ENCODE data around the gene ULK2. TPM values are rescaled to one million over a fixed set of nuclear protein-coding genes. Genes with fewer than 3 reads are reported as not detected.
A peak's percentile ranks its signal among the peaks of the same experiment; 100 is the strongest.

ULK2 gene
- total RNA-seq, 4 donors from 2014 or later: 7.4 to 20.4 (median 14.2) TPM

GRCh38 chr17:19752216-19753050 is 115.3 kb downstream of the ULK2 start:
- ATAC-seq (peak; percentile 28 to 32), DNase-seq (no peak)
- TF ChIP-seq POLR2A (IDR thresholded peaks at IDR 0.05): no peak
- TF ChIP-seq CTCF (IDR thresholded peaks at IDR 0.05 in 4 of 5, conservative IDR thresholded peaks at IDR 0.05 in 1 of 5): no peak
- H3K27me3 ChIP-seq: no peaks in the 10 kb centered on the region
- intact Hi-C loops (cut with DNase I; ENCODE audit: low total_unique reads): loop anchor here (1.0 to 5.0 kb wide), 6 partner anchors 28 to 390 kb away; partner anchors contain the start of genes ALDH3A2, B9D1 and SLC47A1
- no peaks in the 10 kb centered on the region for H3K9me3 ChIP-seq
- H3K4me3 ChIP-seq: no peak overlapping the region
- no peaks in the 10 kb centered on the region for H3K36me3 ChIP-seq
- peaks cover 17 to 33% of the 10 kb centered on the region in 2 donors for H3K4me1 ChIP-seq
- H3K27ac ChIP-seq: peak overlapping the region; percentile 83 to 94 (median 92)
- in situ Hi-C loops (cut with MboI; ENCODE audit: low sequenced_read_pairs in 4 of 4): loop anchor here in 3 of 4 donors (25.0 kb wide), 1 partner anchor 390 kb away; the partner anchor contains the start of gene B9D1 (in 3 of the 3)

DNA sequence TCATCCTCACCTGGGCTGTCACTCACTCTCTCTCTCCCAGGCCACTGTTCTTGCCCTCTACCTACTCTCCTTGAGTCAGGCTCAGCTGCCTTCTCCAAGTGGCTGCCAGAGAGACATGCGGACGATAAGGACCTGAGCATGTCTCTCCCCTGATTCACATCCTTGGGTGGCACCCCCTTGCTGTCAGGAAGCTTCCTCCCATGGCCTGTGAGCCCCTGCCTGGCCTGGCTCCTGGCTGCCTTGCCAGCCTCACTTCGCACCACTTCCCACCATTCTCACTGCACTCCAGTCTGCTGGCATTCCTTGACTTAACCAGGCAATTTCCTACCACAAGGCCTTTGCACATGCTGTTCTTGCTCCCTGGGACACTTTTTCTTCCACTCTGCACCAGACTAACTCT is 116.9 kb downstream of the ULK2 start:
- H3K27ac ChIP-seq: peak overlapping the region in 3 of 4 donors; percentile 34 to 90 (median 64)
- H3K36me3 ChIP-seq: no peaks in the 10 kb centered on the region
- DNase-seq (no peak), ATAC-seq (no peak)
- in situ Hi-C loops (cut with MboI; ENCODE audit: low sequenced_read_pairs in 4 of 4) (loop anchor here in 3 of 4 donors (25.0 kb wide), 1 partner anchor 389 kb away; the partner anchor contains the start of gene B9D1 (in 3 of the 3)), intact Hi-C loops (cut with DNase I; ENCODE audit: low total_unique reads) (loop anchor here (5.0 kb wide), 4 partner anchors 79 to 389 kb away; partner anchors contain the start of genes B9D1 and SLC47A1)
- H3K27me3 ChIP-seq: no peaks in the 10 kb centered on the region
- no peak overlapping the region for H3K4me3 ChIP-seq
- peaks cover 17 to 33% of the 10 kb centered on the region in 2 donors for H3K4me1 ChIP-seq
- no peaks in the 10 kb centered on the region for H3K9me3 ChIP-seq
- TF ChIP-seq POLR2A (IDR thresholded peaks at IDR 0.05): no peak
- no peak for TF ChIP-seq CTCF (IDR thresholded peaks at IDR 0.05 in 4 of 5, conservative IDR thresholded peaks at IDR 0.05 in 1 of 5)

DNA sequence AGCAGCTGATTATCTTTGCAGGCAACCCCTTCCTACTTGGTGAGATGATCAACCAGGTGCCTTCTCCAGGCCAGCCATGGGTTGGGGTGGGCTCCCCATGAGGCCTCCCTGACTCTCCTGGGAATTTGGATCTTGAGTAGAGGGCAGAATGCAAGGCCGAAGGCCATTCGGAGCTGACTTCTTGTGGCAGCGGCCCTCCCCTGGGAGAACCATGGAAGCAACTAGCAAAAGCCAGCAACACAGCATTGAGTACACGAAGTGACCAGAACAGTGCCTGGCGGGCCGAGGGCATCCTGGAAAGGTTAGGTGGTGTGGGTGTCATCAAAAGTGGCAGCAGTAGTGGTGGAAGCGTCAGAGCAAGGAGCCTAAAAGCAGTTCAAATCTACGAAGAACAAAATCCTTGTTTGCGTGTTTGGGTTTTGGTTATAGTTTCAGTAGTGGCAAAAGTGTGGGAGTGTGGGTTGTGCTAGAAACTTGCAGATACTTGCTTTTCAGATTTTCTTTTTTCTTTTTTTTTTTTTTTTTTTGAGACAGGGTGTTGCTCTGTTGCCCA is 117.6 kb downstream of the ULK2 start:
- Histone ChIP-seq H3K4me3 (no peak overlapping the region), H3K9me3 (no peaks in the 10 kb centered on the region), H3K27ac (no peak overlapping the region), H3K27me3 (no peaks in the 10 kb centered on the region), H3K4me1 (peaks cover 20 to 33% of the 10 kb centered on the region in 2 donors), H3K36me3 (no peaks in the 10 kb centered on the region)
- TF ChIP-seq POLR2A (IDR thresholded peaks at IDR 0.05) (no peak), CTCF (IDR thresholded peaks at IDR 0.05 in 4 of 5, conservative IDR thresholded peaks at IDR 0.05 in 1 of 5) (no peak)
- intact Hi-C loops (cut with DNase I; ENCODE audit: low total_unique reads): loop anchor here (5.0 kb wide), 4 partner anchors 78 to 388 kb away; partner anchors contain the start of genes B9D1 and SLC47A1
- no peak for ATAC-seq
- DNase-seq: no peak
- in situ Hi-C loops (cut with MboI; ENCODE audit: low sequenced_read_pairs in 4 of 4): loop anchor here in 3 of 4 donors (25.0 kb wide), 1 partner anchor 388 kb away; the partner anchor contains the start of gene B9D1 (in 3 of the 3)

- DNase-seq (no peak), ATAC-seq (no peak)
- H3K4me1 ChIP-seq: peaks cover 21 to 29% of the 10 kb centered on the region in 2 donors
- intact Hi-C loops (cut with DNase I; ENCODE audit: low total_unique reads): no loop called here
- TF ChIP-seq POLR2A (IDR thresholded peaks at IDR 0.05) (no peak), CTCF (IDR thresholded peaks at IDR 0.05 in 4 of 5, conservative IDR thresholded peaks at IDR 0.05 in 1 of 5) (no peak)
- no peaks in the 10 kb centered on the region for H3K36me3 ChIP-seq
- H3K9me3 ChIP-seq: no peaks in the 10 kb centered on the region
- H3K4me3 ChIP-seq: no peak overlapping the region
- in situ Hi-C loops (cut with MboI; ENCODE audit: low sequenced_read_pairs in 4 of 4): no loop called here
- no peak overlapping the region for H3K27ac ChIP-seq
- H3K27me3 ChIP-seq: no peaks in the 10 kb centered on the region
Observed at GRCh38 chr17:19748807-19749193, 118.9 kb downstream of the ULK2 start.
